Urothelium cell line (cell line): ENCODE results near the gene ERO1B.

Experiments
- DNase-seq: peaks from one replicate; pipeline ENCODE4 v3.0.0; 2011; ENCODE audit warnings: low spot score, mixed read lengths
- FAIRE-seq: peaks from 2 replicates; lab custom pipeline; 2011; peaks lifted over from hg19 to GRCh38; lab: Jason Lieb, UNC

The ERO1B gene

GRCh38 chr1:236301080-236301957 lies 19.6 kb upstream of the ERO1B start:
- no peak for DNase-seq
- no peak for FAIRE-seq

GRCh38 chr1:236297161-236297560 lies 15.4 kb upstream of the ERO1B start:
- FAIRE-seq, result no peak

DNA sequence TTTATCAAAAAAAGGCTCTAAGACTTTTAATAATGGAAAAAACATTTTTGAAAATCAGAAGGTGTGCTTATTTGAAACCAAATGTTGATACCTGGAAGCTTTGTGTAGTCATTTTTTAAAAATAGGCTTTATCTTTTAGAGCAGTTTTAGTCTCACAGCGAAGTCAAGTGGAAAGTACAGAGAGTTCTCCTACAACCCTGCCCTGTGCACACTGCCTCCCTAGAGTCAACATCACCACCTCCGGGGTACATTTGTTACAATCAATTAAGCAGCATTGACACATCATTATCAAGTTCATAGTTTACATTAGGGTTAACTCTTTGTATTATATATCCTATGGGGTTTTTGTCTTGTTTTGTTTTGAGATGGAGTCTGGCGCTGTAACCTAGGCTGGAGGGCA lies 10.7 kb upstream of the ERO1B start:
- FAIRE-seq (no peak), DNase-seq (no peak)

More at GRCh38 chr1:236297161-236297560, 15.4 kb upstream of the ERO1B start:
- no peak for DNase-seq

DNA sequence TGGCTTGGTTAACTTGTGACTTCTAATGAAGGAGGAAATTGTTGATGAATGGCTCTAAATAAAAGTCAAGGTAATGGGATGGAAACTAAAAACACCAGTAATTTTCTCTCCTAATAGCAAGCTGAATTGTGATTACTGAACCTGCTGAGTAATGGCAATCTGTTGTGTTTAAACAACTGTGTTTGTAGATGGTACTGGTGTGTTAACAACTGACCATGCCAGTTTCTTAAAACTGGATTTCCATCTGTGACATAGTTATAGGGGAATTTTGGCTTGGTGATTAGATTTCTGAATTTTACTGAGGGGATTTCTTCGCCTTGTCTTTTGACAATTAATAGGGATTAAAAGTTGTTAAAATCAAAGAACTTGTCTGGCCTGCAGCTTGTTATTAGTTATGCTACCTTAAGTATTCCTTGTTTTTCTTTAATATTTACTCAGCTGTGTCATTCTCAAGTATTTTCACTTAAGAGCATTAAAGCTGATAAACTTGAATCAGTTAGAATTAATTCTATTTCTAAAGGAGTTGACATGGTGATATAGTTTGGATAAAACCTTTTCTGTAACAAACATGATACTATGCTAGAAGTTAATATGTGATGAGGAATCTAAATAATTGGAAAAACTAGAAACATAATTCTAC lies 7.9 kb upstream of the ERO1B start:
- FAIRE-seq (no peak), DNase-seq (no peak)

- no peak for DNase-seq
- no peak for FAIRE-seq
These were observed 6.8 kb upstream of the ERO1B start for GRCh38 chr1:236288620-236288976.

DNA sequence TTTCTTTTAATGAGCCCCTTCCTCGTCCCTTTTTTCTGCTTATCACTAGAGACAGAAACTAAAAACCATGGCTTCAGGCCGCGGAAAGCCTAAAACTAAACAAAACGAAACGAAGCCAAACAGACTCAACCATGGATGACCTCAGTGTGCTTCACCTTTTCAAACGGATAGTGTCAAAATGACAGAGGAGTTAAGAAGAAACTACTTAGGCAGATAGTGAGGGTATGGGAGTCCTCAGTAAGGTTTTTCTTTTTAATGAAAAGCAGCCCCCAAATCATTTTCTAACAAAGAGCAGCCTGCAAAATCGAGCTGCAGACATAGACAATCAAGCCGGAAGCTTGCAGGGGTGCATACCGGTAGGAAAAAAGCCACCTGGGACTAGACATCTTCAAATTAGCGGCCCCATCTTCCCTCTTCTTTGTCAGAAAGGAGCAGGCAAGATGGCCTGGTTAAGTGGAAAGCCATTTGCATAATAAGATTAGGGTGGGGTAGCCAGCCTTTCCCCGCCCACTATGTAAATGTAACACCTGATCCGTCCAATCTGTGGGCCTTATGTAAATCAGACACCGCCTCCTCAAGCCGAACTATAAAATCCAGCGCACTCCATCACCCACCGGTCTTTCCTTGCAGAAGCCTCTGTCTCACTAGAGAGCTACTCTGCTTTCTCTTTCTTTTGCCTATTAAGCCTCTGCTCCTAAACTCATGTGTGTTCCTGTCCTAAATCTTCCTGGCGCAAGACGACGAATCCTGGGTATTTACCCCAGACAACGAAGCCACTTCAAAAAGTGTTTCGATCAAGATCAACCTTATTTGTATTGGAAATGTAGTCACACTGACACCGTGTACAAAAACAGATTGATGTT lies 6.2 kb upstream of the ERO1B start:
- FAIRE-seq, result no peak
- DNase-seq, result no peak

DNA sequence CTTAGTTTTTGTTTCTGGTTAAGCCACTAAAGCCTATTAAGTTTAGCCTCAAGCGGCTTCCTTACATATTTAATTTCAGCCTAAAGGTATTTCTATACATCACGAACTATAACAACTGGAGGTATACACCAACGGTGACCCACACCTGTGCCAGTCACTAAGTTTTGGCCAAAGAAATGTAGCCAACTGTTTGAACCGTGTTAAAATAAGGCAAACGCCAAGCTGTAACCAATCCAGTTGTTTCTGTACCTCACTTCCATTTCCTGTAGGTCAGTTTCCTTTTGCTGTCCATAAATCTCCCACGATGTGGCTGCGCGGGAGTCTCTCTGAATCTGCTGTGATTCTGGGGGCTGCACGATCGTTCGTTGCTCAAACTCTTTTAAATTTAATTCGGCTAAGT lies 5.6 kb upstream of the ERO1B start:
- no peak for FAIRE-seq
- DNase-seq, result no peak

GRCh38 chr1:236284291-236284721 lies 2.5 kb upstream of the ERO1B start:
- FAIRE-seq (no peak), DNase-seq (no peak)

DNA sequence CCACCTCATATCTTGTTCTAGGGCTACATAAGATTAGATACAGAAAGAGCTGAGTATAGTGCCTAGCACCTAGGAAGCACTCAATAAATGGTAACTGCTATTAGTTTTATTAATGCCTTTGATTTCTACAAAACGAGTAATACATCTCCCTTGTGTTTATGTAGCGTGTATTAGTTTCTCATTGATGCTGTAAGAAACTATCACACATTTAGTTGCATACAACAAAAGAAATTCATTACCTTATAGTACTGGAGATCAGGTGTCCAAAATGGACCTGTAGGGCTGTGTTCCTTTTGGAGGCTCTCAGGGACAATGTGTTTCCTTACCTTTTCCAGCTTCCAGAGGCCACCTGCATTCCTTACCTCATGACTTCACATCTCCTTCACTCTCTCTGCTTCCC lies 961 bp upstream of the ERO1B start:
- FAIRE-seq (no peak), DNase-seq (no peak)

GRCh38 chr1:236282425-236282716 lies 613 bp upstream of the ERO1B start:
- no peak for FAIRE-seq

GRCh38 chr1:236281198-236281653 lies 532 bp downstream of the ERO1B start:
- DNase-seq (peak; percentile 38), FAIRE-seq (no peak)

More at GRCh38 chr1:236282425-236282716, 613 bp upstream of the ERO1B start:
- no peak for DNase-seq

DNA sequence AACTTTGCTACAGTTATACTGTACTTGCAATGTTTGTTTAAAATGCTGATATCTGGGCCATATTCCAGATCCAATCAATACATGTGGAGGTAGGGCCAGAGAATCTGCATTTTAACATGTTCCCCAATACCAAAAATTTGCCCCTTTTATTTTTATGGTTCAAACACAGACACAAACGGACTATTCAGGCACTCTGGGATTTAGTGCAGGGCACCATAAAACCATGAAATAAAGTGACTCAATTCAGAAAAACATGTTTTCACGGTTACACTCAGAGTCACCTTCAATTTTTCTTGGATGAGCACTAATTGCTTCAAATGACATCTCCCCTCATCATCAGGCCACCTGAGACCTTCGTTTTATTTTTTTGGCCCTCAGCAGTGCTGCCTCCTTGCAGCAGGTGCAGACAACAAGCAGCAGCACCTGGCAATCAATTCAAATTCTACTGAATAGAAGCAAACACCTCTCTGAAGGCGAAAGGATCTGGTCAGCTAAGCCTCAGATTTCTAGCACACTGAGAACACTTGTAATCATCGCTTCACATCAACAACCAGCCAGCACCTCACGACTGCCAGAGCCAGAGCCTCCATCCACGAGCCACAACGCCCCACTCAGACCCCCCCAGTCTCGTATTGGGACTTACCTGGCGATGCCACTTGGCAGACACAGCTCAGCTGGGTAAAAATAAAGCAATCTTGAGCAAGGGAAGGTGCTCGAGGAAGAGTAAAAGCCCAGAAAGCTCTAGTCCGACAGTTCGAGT lies 1.1 kb downstream of the ERO1B start:
- DNase-seq (peak; percentile 11), FAIRE-seq (no peak)

- FAIRE-seq, result no peak
- no peak for DNase-seq
These were observed 6.2 kb downstream of the ERO1B start for GRCh38 chr1:236275586-236275985.

GRCh38 chr1:236275061-236275460 lies 6.7 kb downstream of the ERO1B start:
- FAIRE-seq, result no peak
- no peak for DNase-seq

- DNase-seq (no peak), FAIRE-seq (no peak)
These were observed 8.4 kb downstream of the ERO1B start for GRCh38 chr1:236273358-236273757.

DNA sequence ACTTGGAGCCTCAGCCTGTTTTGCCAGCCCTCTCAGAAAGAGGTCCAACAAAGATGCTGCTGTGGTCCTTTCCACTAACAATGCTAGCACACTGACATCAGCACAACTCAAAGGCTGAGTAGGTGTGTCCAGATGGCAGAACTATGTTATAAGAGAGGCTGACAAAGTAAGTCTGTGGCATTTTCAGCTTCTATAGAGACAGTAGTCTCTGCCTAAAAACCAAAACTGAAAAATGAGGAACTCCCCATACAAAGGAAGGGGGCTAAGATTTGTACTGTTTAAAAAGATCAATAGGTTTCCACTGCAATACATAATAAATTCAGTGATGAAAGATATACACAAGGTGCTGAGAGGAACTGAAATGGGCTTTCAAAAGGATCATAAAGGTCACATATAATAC lies 12.3 kb downstream of the ERO1B start:
- DNase-seq (no peak), FAIRE-seq (no peak)

DNA sequence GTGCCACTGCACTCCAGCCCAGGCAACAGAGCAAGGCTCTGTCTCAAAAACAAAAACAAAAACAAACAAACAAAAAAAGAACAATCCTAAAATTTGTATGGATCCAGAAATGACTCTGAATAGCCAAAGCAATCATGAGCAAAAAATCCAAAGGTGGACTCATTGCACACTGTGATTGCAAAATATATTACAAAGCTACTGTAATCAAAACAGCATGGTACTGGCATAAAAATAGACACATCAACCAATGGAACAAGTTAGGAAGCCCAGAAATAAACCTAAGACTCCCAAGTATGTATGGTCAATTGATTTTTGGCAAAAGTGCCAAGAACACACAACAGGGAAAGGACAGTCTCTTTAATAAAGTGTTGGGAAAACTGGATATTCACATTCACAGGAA lies 19.9 kb downstream of the ERO1B start:
- no peak for DNase-seq
- FAIRE-seq, result no peak

DNA sequence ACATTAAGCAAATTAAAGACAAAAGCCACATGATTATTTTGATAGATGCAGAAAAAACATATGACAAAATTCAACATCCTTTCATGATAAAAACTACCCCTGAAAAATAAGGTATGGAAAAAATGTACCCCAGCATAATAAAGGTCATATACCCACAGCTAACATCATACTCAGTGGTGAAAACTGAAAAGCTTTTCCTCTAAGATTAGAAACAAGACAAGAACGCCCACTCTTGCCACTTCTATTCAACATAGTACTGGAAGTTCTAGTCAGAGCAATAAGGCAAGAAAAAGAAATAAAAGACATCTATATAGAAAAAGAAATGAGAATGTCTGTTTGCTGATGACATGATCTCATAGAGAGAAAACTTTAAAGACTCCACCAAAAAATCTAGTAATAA lies 20.7 kb downstream of the ERO1B start:
- DNase-seq (no peak), FAIRE-seq (no peak)

DNA sequence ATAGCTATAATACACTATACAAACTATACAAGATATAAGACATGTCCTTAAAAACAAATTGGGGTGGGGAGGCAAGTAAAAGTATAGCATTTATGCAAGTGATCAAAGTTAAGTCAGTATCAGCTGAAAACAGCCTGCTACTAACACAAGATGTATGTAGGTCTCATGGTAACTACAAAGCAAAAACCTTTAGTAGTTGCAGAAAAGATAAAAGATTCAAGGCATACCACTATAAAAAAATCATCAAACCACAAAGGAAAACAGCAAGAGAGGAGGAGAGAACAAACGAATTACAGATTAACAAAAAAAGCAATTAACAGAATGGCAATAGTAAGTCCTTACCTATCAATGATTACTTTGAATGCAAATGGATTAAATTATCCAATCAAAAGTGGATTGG lies 22.7 kb downstream of the ERO1B start:
- FAIRE-seq, result no peak

DNA sequence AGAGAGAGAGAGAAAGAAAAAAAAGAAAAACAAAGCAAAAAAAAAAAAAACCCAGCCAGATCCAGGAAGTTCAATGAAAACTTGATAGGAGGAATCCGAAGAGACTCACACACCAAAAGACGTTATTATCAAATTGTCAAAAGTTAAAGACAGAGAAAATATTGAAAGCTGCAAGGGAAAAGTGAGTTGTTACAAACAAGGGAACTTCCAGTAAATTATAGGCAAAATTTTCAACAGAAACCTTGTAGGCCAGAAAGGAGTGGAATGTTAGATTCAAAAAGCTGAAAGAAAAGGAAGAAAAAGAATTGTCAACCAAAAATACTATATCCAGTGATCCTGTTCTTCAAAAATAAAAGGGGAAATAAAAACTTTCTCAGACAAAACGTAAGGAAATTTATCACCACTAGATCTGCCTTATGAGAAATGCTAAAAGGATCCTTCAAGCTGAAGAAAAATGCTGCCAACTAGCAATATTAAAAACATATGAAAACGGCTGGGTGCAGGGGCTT lies 23.6 kb downstream of the ERO1B start:
- FAIRE-seq, result no peak
- DNase-seq, result no peak

More for the DNA sequence above, 22.7 kb downstream of the ERO1B start:
- no peak for DNase-seq

DNA sequence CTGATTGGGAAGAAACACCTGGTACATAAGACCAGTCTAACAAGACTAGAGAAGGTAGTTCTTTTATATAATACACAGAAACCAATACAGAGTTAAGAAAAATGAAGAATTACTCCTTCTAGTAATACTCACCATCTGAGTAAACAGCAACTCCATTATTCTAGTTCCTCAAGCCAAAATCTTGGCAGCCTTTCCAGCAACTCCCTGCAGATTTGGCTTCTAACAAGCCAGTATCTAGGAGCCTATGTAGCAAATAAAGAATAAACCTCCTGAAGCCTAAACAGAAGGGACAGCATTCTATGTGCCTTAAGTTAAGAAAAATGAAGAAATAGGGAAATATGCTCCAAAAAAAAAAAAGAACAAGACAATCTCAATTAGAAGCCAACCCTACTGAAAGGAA lies 24.5 kb downstream of the ERO1B start:
- FAIRE-seq (no peak), DNase-seq (no peak)
